SK-N-SH treated with all-trans-retinoic acid at 6 μM for 48 hours (cell line): Measurements from ENCODE around the gene ZNF619.

ENCODE experiments used
- ATAC-seq: fragments of 200-7000 bp; cut with Tn5 transposase; 3 replicates; pipeline ENCODE4 v1.9.1; 2020; ENCODE audit warnings: mild to moderate bottlenecking, moderate library complexity
- ARNTL ChIP-seq: fragments of 450-650 bp; formaldehyde crosslinking; IDR thresholded peaks from 2 replicates; pipeline ENCODE4 v1.5.0; 2020; ENCODE audit warnings: low read depth, mild to moderate bottlenecking, moderate library complexity, borderline replicate concordance
- BACH2 ChIP-seq: fragments of 250-450 bp; sonication (Bioruptor Pico); IDR thresholded peaks from 2 replicates; pipeline ENCODE4 v1.9.0; 2021; ENCODE audit warnings: mild to moderate bottlenecking, borderline replicate concordance
- CSDC2 ChIP-seq: fragments of 250-450 bp; sonication (Bioruptor Pico); IDR thresholded peaks from 2 replicates; pipeline ENCODE4 v1.5.0; 2020; ENCODE audit warnings: mild to moderate bottlenecking, moderate library complexity
- CSRNP3 ChIP-seq: fragments of 250-450 bp; sonication (Bioruptor Pico); IDR thresholded peaks from 2 replicates; pipeline ENCODE4 v1.5.1; 2021; ENCODE audit warnings: mild to moderate bottlenecking, moderate library complexity
- ESRRG ChIP-seq: fragments of 250-450 bp; sonication (Bioruptor Pico); IDR thresholded peaks from 2 replicates; pipeline ENCODE4 v1.6.1; 2021; ENCODE audit warnings: mild to moderate bottlenecking
- GLIS3 ChIP-seq: fragments of 250-450 bp; sonication (Bioruptor Pico); IDR thresholded peaks from 2 replicates; pipeline ENCODE4 v1.5.0; 2020; ENCODE audit warnings: mild to moderate bottlenecking, moderate library complexity
- ISL1 ChIP-seq: fragments of 250-450 bp; sonication (Bioruptor Pico); IDR thresholded peaks from 2 replicates; pipeline ENCODE4 v2.1.2; 2022; ENCODE audit warnings: mild to moderate bottlenecking, moderate library complexity
- OSR1 ChIP-seq: fragments of 250-450 bp; sonication (Bioruptor Pico); IDR thresholded peaks from 2 replicates; pipeline ENCODE4 v1.8.0; 2022; ENCODE audit warnings: moderate library complexity, mild to moderate bottlenecking, inconsistent platforms
- PPARA ChIP-seq: fragments of 250-450 bp; sonication (Bioruptor Pico); IDR thresholded peaks from 2 replicates; pipeline ENCODE4 v1.5.0; 2020; ENCODE audit warnings: mild to moderate bottlenecking, borderline replicate concordance
- TCF4 ChIP-seq: fragments of 250-450 bp; sonication (Bioruptor Pico); IDR thresholded peaks from 2 replicates; pipeline ENCODE4 v1.8.0; 2021; ENCODE audit warnings: mild to moderate bottlenecking, moderate library complexity, borderline replicate concordance
- TOX ChIP-seq: fragments of 250-450 bp; sonication (Bioruptor Pico); IDR thresholded peaks from 2 replicates; pipeline ENCODE4 v1.8.0; 2021; ENCODE audit warnings: mild to moderate bottlenecking, moderate library complexity, borderline replicate concordance
- TSHZ2 ChIP-seq: fragments of 250-450 bp; sonication (Bioruptor Pico); IDR thresholded peaks from 2 replicates; pipeline ENCODE4 v1.5.0; 2020; ENCODE audit warnings: mild to moderate bottlenecking, moderate library complexity
- ZC3H10 ChIP-seq: fragments of 250-450 bp; sonication (Bioruptor Pico); IDR thresholded peaks from 2 replicates; pipeline ENCODE4 v1.5.1; 2021; ENCODE audit warnings: mild to moderate bottlenecking, moderate library complexity
- ZFP3 ChIP-seq: fragments of 250-450 bp; sonication (Bioruptor Pico); IDR thresholded peaks from 2 replicates; pipeline ENCODE4 v1.5.0; 2020; ENCODE audit warnings: mild to moderate bottlenecking, moderate library complexity
- ZFP30 ChIP-seq: fragments of 450-650 bp; formaldehyde crosslinking; IDR thresholded peaks from 2 replicates; pipeline ENCODE4 v1.5.0; 2022; ENCODE audit warnings: mild to moderate bottlenecking, moderate library complexity
- ZNF565 ChIP-seq: fragments of 450-650 bp; formaldehyde crosslinking; conservative IDR thresholded peaks from 2 replicates; pipeline ENCODE4 v1.5.0; 2020; ENCODE audit warnings: low read depth, mild to moderate bottlenecking, moderate library complexity
- ZNF70 ChIP-seq: fragments of 450-650 bp; formaldehyde crosslinking; IDR thresholded peaks from 2 replicates; pipeline ENCODE4 v1.5.0; 2020; ENCODE audit warnings: mild to moderate bottlenecking, moderate library complexity
- ZNF8 ChIP-seq: fragments of 450-650 bp; formaldehyde crosslinking; IDR thresholded peaks from 2 replicates; pipeline ENCODE4 v1.5.0; 2020; ENCODE audit warnings: mild to moderate bottlenecking, moderate library complexity
- TF ChIP-seq, protein P1 (sequence below): fragments of 250-450 bp; sonication (Bioruptor Pico); IDR thresholded peaks from 2 replicates; pipeline ENCODE4 v1.8.0; 2020; ENCODE audit warnings: mild to moderate bottlenecking, moderate library complexity, borderline replicate concordance

ZNF619 gene

DNA sequence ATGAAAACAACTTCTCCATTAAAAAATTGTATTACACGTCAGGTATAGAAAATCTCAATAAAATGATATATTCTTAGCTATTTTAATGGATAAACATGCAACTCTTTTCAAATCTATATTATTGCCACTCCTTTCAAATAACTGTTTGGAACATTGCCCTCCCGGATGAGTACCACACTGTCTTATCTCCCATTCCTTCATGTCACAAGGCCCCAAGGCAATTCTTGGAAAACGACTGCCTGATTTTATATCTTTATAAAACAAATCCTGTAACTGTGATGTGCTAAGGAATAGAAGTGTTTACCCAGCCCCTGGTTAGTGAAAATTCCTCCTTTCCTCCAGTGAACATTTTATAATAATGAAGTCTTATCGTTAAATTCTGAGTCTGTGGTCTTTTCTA lies 6.2 kb upstream of the ZNF619 start:
- no peak for ATAC-seq

DNA sequence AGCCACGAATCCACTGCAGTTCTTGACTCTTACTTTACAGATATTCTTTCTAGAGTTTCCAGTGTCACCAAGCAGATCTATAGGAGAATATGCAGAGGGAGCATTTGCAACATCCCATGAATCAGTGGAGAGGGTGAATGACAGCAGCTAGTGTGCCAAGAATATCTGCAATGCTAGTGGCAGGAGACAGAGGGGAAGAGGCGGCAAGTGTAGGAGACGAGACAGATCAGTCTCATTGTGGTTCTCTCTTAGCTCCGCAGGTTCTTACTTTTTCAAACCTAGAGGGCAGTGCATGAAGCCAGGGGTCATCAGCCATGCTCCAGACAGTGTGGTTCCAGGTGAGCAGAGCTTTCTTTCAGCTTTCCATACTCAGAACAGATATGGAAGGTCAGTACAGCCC lies 744 bp downstream of the ZNF619 start:
- ATAC-seq = peak; percentile 30
- TF ChIP-seq ZC3H10 (CRISPR knock-in tag) (no peak), TSHZ2 (CRISPR knock-in tag) (no peak), OSR1 (CRISPR knock-in tag) (no peak), TOX (CRISPR knock-in tag) (no peak), ESRRG (no peak), GLIS3 (CRISPR knock-in tag) (no peak), BACH2 (no peak), ZNF70 (CRISPR knock-in tag) (no peak), PPARA (no peak), ARNTL (CRISPR knock-in tag) (no peak), ZNF565 (CRISPR knock-in tag) (no peak)
- TF ChIP-seq, protein P1, sequence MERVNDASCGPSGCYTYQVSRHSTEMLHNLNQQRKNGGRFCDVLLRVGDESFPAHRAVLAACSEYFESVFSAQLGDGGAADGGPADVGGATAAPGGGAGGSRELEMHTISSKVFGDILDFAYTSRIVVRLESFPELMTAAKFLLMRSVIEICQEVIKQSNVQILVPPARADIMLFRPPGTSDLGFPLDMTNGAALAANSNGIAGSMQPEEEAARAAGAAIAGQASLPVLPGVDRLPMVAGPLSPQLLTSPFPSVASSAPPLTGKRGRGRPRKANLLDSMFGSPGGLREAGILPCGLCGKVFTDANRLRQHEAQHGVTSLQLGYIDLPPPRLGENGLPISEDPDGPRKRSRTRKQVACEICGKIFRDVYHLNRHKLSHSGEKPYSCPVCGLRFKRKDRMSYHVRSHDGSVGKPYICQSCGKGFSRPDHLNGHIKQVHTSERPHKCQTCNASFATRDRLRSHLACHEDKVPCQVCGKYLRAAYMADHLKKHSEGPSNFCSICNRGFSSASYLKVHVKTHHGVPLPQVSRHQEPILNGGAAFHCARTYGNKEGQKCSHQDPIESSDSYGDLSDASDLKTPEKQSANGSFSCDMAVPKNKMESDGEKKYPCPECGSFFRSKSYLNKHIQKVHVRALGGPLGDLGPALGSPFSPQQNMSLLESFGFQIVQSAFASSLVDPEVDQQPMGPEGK (CRISPR knock-in tag) = no peak

More for the DNA sequence above, 6.2 kb upstream of the ZNF619 start:
- TF ChIP-seq TOX (CRISPR knock-in tag) = no peak

DNA sequence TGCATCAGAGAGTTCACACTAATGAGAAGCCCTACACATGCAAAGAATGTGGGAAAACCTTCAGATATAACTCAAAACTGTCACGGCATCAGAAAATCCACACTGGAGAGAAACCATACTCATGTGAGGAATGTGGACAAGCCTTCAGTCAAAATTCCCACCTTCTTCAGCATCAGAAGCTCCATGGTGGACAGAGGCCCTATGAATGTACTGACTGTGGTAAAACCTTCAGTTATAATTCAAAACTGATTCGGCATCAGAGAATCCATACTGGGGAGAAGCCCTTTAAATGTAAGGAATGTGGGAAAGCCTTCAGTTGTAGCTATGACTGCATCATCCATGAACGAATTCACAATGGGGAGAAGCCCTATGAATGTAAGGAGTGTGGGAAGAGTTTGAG lies 10.2 kb downstream of the ZNF619 start:
- TF ChIP-seq CSRNP3 = no peak
- TF ChIP-seq ZNF565 (CRISPR knock-in tag) = no peak
- no peak for TF ChIP-seq GLIS3 (CRISPR knock-in tag)
- no peak for TF ChIP-seq OSR1 (CRISPR knock-in tag)
- TF ChIP-seq BACH2 = no peak
- no peak for TF ChIP-seq ARNTL (CRISPR knock-in tag)
- ATAC-seq = no peak

GRCh38 chr3:40490916-40491315 lies 14.0 kb downstream of the ZNF619 start:
- TF ChIP-seq ISL1 (CRISPR knock-in tag) (peak; percentile 26; the same call in 1 of the 2 replicates), ZC3H10 (CRISPR knock-in tag) (no peak)
- ATAC-seq = no peak

- TF ChIP-seq TSHZ2 (CRISPR knock-in tag) (no peak), TOX (CRISPR knock-in tag) (no peak), ZNF70 (CRISPR knock-in tag) (no peak), ZNF565 (CRISPR knock-in tag) (no peak), ZFP3 (CRISPR knock-in tag) (no peak), CSDC2 (CRISPR knock-in tag) (no peak), TCF4 (CRISPR knock-in tag) (no peak), ZNF8 (CRISPR knock-in tag) (no peak), PPARA (no peak), ZFP30 (CRISPR knock-in tag) (no peak), OSR1 (CRISPR knock-in tag) (no peak), ESRRG (no peak), GLIS3 (CRISPR knock-in tag) (no peak), BACH2 (no peak)
- TF ChIP-seq, all 23 proteins: peak for 0
- no peak for ATAC-seq
Measured at GRCh38 chr3:40494698-40495097, 17.8 kb downstream of the ZNF619 start.
